IPS-18c (cell line): ENCODE results near the gene C6orf15.

Experiments
- H3K4me3 ChIP-seq: 2 replicates; pipeline ENCODE4 v1.7.0; 2013; ENCODE audit warnings: low read depth, mild to moderate bottlenecking, low read length, moderate library complexity; ENCODE audit not compliant: insufficient read depth
- H3K9me3 ChIP-seq: one replicate; pipeline ENCODE4 v1.6.1; 2013; ENCODE audit warnings: mild to moderate bottlenecking, low read length, moderate library complexity; ENCODE audit not compliant: control insufficient read depth, insufficient read depth

C6orf15 gene

DNA sequence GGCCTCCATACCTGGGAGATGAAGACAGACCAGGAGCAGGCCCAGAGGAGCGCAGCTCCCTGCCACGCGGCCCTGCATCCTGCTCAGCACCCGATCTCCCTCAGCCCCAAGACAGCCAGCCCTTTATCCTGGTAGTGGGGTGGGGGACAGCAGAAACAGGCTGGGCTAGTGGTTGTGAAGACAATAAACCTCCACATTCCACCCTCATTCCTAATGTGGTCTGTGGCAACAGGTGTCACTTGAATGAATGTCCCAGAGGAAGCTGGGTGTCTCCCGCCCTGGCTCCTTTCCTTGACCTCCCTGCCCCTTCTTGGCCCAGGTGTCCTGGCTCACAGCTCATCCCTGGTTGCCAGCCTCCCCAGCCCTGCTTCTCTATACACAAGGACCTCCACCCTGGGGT is at the start of gene C6orf15:
Gene C6orf15, minus strand, starts transcription at position 98 of the 400 bp plus-strand sequence. Its CDS starts 20 bp downstream, at position 78.
- no peak within 1 kb of the TSS for H3K4me3 ChIP-seq
- H3K9me3 ChIP-seq: peaks cover 4% of the 10 kb centered on the region

- no peaks in the 10 kb centered on the region for H3K9me3 ChIP-seq
- H3K4me3 ChIP-seq: no peak overlapping the region
Observed at GRCh38 chr6:31161216-31162126, 49.1 kb upstream of the C6orf15 start.

DNA sequence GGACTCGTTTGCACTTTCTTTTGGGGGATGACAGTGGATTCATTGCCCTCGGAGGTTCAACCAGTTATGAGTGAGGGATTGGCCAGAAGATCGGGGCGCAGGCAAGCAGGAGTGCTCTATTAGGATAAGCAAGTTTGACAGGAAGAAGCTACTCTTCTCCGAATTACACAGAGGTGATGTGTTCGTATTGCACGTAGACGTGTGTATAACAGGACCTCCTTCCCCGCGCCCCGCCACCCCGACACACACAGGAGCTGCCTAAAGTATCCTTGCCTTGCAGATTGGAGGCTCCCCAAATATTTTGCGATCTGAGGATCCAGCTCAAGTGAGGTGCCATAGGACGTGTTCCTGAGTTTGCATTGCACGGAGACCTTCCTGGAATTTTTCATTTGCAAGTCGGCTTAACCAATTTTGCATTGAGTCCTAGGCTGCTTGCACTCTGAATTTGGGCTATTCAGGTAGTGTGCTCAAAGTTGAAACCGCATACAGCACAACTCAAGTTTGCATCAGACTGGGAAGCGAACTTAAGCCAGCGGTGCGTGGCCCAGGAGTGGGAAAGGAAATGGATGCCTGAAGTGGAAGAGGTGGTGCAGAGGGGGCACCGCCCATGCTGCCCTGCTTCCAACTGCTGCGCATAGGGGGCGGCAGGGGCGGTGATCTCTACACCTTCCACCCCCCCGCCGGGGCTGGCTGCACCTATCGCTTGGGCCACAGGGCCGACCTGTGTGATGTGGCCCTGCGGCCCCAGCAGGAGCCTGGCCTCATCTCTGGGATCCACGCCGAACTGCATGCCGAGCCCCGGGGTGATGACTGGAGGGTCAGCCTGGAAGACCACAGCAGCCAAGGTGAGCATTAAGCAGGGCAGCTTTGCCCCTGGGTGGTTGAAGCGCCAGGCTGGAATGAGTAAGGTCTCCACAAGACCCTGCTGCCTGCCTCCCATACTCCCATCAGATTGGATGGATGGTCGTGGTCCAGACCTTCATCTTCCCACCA is 46.8 kb upstream of the C6orf15 start:
- Histone ChIP-seq H3K9me3 (no peaks in the 10 kb centered on the region), H3K4me3 (peak overlapping the region; percentile 73)

- no peaks in the 10 kb centered on the region for H3K9me3 ChIP-seq
- peak within 1 kb of the TSS; percentile 73 for H3K4me3 ChIP-seq
Observed at GRCh38 chr6:31158140-31158862, 45.9 kb upstream of the C6orf15 start, which contains the start of gene TCF19. TCF19 (plus strand) TSS chr6:31158589; CDS start chr6:31159470, 881 bp downstream.

DNA sequence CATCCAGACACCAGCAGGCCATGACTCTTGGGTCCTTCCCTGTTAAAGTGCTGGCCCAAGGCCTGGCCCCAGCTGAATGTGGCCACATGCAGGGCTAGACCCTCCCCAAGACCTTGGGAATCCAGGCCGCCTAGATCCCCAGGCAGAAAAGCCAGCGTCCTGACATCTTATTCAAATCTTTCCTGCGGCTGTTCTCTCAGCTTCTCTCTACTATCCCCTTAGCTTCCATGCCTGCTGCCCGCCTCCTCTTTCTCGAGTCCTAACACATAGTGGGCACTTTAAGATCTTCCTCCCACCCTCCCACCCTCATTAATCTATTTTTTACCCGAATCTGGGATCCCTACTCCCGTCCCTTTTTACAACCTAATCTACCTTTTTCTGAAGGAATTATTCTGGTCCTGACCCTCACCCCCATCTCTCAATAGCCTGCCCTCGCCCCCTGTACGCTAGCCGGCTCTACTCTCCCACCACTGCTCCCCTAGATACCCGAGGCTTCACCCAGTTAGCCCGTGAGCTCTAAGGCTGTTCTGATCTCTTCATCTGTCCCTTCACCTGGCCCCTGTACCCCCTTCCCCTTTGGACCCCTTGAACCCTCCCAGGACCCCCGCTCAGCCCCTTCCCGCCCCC is 45.3 kb upstream of the C6orf15 start, which contains the start of gene CCHCR1:
Gene CCHCR1, minus strand, starts transcription at position 290 of the 627 bp plus-strand sequence. Its CDS starts 202 bp downstream, at position 88.
- H3K4me3 ChIP-seq: peak within 1 kb of the TSS; percentile 73

GRCh38 chr6:31156641-31157040 is 44.3 kb upstream of the C6orf15 start:
- Histone ChIP-seq H3K4me3 (no peak overlapping the region), H3K9me3 (no peaks in the 10 kb centered on the region)

More for the DNA sequence above, 45.3 kb upstream of the C6orf15 start, which contains the start of gene CCHCR1:
- no peaks in the 10 kb centered on the region for H3K9me3 ChIP-seq

- no peak overlapping the region for H3K4me3 ChIP-seq
- H3K9me3 ChIP-seq: no peaks in the 10 kb centered on the region
Observed at GRCh38 chr6:31154436-31154835, 42.1 kb upstream of the C6orf15 start.

GRCh38 chr6:31152781-31153180 is 40.4 kb upstream of the C6orf15 start:
- H3K4me3 ChIP-seq: no peak overlapping the region
- H3K9me3 ChIP-seq: no peaks in the 10 kb centered on the region

DNA sequence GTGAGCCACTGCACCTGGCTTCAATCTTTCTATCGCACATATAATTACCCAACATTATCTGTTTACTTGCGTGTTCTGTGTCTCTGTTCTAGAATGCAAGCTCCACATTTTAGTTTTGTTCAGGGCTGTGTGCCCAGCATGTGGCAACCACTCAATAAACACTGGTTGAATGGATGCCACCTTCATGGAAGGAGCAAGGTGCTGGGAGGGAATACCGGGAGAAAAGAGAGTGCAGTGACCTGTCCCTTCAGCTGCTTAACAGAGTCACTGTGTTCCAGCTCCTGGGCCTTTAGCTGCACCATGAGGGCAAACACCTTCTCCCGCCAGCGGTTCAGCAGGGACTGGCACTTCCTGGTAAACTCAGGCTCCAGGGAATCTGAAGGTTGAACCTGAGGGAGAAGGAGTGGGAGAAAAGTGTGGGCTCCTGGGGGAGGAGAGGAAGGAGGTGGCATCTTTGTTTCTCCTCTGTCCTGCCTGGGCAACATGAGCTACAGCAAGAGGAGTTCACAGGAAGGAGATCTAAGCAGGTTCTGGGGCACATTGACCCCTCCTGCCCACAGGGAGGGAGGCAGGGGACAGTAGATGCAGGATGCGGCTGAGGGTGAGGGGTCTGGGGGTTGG is 37.6 kb upstream of the C6orf15 start:
- Histone ChIP-seq H3K9me3 (no peaks in the 10 kb centered on the region), H3K4me3 (no peak overlapping the region)

- Histone ChIP-seq H3K9me3 (no peaks in the 10 kb centered on the region), H3K4me3 (no peak overlapping the region)
Observed at GRCh38 chr6:31145386-31145785, 33.0 kb upstream of the C6orf15 start.

GRCh38 chr6:31144970-31145340 is 32.6 kb upstream of the C6orf15 start:
- no peaks in the 10 kb centered on the region for H3K9me3 ChIP-seq
- H3K4me3 ChIP-seq: no peak overlapping the region

GRCh38 chr6:31144296-31144969 is 32.1 kb upstream of the C6orf15 start:
- no peaks in the 10 kb centered on the region for H3K9me3 ChIP-seq

DNA sequence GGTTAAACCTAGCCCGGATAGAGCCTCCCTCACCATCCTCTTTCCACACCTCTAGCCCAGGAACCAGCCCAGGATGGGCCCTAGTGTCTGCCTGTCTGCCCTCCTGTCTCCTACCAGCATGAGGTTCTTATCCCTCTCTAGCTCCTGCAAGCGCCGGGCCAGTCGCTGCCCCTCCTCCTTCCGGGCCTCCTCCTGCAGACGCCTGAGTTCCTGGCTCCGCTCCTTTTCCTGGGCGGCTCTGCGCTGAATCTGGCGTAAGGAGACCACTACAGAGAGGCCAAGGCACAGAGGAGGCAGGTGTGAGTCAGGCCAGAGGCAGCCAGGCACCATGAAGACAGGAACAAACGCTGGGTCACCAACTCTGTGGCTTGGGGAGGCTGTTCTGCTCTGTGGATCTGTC is 30.8 kb upstream of the C6orf15 start:
- H3K4me3 ChIP-seq: no peak overlapping the region; the same call in 1 of the 2 replicates
- no peaks in the 10 kb centered on the region for H3K9me3 ChIP-seq

More at GRCh38 chr6:31144296-31144969, 32.1 kb upstream of the C6orf15 start:
- H3K4me3 ChIP-seq: no peak overlapping the region

DNA sequence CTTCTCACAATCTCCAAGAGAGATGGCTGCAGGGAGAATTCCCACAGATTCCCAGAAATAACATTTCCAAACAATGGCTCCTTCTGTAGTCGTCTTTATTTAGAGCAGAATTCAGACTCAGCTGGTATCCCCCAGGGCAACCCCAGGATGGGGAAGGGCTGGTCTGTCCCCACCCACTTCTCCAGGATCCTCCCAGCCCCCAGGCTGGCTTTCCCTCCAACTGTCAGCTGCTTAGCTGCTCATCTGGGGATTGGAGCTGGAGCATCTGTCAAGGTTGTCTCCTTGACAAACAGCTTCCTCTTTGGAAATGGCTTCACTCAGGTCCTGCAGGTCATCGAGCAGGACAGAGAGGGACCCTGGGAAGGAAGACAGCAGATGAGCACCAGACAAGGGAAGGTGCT is 30.0 kb upstream of the C6orf15 start:
- no peaks in the 10 kb centered on the region for H3K9me3 ChIP-seq
- H3K4me3 ChIP-seq: no peak overlapping the region; the same call in 1 of the 2 replicates

GRCh38 chr6:31140643-31141042 is 28.3 kb upstream of the C6orf15 start:
- Histone ChIP-seq H3K4me3 (no peak overlapping the region), H3K9me3 (no peaks in the 10 kb centered on the region)
